LNCAP (cell line): ENCODE measurements around the gene ZNF609.

Experiments
- TF ChIP-seq, protein P1 (sequence below): fragments of 450-650 bp; IDR thresholded peaks from 2 replicates; pipeline ENCODE4 v1.5.1; 2017; ENCODE audit warnings: mild to moderate bottlenecking

The ZNF609 gene

DNA sequence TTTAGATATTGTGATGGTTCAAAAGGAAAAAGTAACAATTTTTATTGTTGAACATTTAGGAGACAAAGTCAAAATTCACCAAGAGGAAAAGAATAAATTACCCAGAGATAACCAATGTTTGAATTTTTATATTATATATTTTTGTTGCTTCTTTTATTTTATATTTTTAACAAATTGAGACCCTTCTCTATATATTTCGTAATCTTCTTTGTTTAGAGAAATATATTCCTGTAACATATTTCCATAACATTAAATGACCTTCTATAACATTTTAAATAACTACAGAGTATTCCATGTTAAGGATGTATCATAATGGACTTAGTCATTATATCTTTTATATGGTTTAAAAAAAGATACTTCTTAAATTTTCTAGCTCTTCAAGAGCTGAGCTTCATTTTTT is 187.0 kb downstream of the ZNF609 start:
- TF ChIP-seq, protein P1, sequence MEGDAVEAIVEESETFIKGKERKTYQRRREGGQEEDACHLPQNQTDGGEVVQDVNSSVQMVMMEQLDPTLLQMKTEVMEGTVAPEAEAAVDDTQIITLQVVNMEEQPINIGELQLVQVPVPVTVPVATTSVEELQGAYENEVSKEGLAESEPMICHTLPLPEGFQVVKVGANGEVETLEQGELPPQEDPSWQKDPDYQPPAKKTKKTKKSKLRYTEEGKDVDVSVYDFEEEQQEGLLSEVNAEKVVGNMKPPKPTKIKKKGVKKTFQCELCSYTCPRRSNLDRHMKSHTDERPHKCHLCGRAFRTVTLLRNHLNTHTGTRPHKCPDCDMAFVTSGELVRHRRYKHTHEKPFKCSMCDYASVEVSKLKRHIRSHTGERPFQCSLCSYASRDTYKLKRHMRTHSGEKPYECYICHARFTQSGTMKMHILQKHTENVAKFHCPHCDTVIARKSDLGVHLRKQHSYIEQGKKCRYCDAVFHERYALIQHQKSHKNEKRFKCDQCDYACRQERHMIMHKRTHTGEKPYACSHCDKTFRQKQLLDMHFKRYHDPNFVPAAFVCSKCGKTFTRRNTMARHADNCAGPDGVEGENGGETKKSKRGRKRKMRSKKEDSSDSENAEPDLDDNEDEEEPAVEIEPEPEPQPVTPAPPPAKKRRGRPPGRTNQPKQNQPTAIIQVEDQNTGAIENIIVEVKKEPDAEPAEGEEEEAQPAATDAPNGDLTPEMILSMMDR: no peak

DNA sequence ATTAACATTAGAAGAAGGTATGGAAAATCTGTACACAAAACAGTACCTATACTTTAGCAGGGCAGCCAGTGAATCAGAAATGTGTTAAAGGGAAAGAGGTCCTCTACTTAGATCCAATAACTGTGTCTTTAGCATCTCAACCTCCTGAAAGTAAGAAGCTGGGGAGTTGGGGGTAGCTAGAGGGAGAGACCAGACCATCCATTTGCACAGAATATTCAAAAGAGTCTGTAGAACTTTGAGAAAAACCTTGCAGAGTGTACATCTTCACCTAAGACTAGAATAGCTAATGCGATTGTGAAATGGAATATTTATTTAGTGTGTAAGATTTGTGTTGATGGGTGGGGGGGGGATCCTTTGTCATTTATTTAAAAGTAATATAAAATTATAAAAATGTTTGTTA is 190.2 kb downstream of the ZNF609 start:
- TF ChIP-seq, protein P1: no peak

DNA sequence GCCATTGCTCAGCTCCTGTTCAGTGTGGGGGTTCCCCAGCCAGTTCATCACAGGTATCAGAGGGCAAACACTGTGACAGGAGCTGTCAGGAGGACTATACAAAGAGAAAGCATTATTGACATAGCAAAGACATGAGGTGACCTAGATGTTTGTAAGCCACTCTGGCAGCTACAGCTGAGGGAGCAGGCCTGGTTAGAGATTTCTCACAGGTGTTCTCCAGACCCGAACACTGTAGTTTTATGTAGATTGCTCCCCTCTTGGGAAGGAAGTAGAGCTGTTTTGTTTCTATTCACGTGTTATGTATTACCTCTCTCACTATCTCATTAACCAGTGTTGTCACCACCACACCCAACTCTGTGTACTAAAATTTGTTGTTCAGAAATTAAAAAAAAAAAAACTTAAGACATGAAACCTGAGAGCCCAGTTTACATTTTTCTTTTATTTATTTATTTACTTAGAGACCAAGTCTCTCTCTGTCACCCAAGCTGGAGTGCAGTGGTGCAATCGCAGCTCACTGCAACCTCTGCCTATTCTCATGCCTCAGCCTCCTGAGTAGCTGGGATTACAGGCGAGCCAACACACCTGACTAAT is 191.3 kb downstream of the ZNF609 start:
- TF ChIP-seq, protein P1: no peak

DNA sequence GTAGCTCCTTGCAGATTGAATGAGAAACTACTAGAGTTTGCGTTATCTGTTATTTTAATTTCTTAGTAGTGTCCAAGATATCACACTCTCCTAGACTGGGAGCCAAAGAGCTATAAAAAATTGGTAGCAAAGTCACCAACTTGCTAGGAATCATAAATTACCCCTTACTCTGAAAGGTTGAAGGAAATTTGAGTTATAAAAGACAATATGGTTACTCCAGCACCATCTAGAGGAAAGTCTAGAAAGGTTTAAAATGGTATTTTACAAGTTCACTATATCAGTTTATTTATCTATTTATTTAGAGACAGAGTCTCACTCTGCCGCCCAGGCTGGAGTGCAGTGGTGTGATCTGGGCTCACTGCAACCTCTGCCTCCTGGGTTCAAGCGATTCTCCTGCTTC is 193.4 kb downstream of the ZNF609 start:
- TF ChIP-seq, protein P1: peak; percentile 52; the same call in 1 of the 2 replicates

DNA sequence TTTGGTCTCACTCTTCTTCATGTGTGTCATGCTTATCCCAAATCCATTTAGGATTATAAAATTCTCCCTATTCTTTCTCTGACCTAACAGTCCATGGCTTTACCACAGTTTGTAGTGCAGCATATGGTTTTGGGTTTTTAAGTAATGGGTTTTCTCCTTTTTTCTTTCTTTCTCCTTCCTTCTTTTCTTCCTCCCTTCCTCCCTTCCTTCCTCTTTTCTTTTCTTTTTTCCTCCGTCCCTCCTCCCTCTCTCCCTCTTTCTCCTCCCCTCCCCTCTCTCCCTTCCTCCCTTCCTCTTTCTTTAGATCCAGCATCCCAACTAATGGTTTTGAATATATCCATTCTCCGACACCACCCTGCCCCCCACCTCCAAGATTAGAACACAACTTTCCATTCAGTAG is 196.1 kb downstream of the ZNF609 start:
- TF ChIP-seq, protein P1: no peak

DNA sequence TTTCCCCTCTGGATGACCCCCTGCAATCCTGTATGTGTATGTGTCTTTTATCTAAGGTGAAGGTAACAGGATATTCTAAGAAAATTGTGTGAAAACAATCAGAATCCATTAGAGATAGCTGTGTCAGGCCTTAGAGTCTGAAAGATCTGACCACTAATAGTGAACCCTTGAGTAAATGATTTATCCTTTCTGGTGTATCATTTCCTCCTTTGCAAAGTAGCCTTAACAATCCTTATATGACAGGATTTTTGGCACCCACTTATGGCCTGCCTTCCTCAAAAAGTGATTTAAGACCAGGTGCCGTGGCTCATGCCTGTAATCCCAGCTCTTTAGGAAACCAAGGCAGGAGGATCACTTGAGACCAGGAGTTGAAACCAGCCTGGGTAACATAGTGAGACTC is 204.8 kb downstream of the ZNF609 start:
- TF ChIP-seq, protein P1: no peak

DNA sequence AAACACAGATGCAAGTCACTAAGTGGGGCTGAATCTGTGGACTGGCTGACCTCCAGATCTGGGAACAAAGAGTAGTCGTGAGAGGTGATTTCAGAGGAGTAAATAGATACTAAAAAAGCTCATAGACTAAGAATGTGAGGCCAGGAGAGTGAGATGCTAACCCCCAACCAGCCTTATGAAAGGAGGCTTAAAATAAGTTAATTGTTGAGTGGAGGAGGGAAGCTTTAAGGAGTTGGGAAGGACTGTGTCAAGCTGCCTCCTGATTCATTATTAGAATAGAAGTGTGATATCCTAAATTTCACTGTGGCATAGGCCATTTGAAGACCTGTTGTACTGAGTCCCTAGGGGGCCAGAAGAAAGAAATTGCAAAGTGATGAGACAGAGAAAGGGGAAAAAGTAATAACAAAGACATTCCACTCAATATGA is 207.4 kb downstream of the ZNF609 start:
- TF ChIP-seq, protein P1: no peak

DNA sequence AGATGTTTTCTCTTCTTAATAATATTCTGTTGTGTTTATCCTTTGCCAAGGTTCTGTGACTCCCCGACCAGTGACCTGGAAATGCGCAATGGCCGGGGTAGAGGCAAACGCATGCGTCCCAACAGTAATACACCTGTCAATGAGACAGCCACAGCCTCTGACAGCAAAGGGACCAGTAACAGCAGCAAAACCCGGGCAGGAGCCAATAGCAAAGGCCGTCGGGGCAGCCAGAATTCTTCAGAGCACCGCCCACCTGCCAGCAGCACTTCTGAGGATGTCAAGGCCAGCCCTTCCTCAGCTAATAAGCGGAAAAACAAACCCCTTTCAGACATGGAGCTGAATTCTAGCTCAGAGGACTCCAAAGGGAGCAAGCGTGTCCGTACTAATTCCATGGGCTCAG is 213.5 kb downstream of the ZNF609 start:
- TF ChIP-seq, protein P1: no peak
